HCT116 (cell line): ENCODE results near the gene NECAB2. TPM values are rescaled to one million over a fixed set of nuclear protein-coding genes. Genes with fewer than 3 reads are reported as not detected.

Source experiments
- ATAC-seq: fragments of 200-7000 bp; cut with Tn5 transposase; 2 replicates; pipeline ENCODE4 v1.9.1; 2020; ENCODE audit warnings: mild to moderate bottlenecking, moderate library complexity
- BruUV-seq: library from RNA; stranded (reverse); fragments of 400-500 nt; replicated peaks from 2 replicates; lab custom pipeline; 2021; lab: Mats Ljungman, UMichigan
- CTCF ChIA-PET: fragments of 300-600 bp; sonication (Branson Sonifier 250); formaldehyde crosslinking; loops from one replicate; lab custom pipeline; 2021; ENCODE audit warnings: antibody characterized with exemption; lab: Charles Lee
- POLR2A ChIA-PET: fragments of 300-600, 350-600 bp; sonication (Branson Sonifier 250); formaldehyde crosslinking; loops from one replicate; lab custom pipeline; 2021; ENCODE audit warnings: antibody characterized with exemption; lab: Charles Lee
- RAD21 ChIA-PET, 2 experiments: fragments of 300-600 bp; sonication (Branson Sonifier 250); formaldehyde crosslinking; loops; one replicate each; lab custom pipeline; 2023; ENCODE audit warnings: low total read pairs in 2 of 2; ENCODE audit not compliant: uncharacterized antibody in 2 of 2, unreplicated experiment in 2 of 2, low non-redundant PET in 1 of 2; lab: Charles Lee
- DNase-seq: peaks from one replicate; pipeline ENCODE4 v3.0.0-alpha.2; 2010; ENCODE audit warnings: low read depth, low spot score
- H2AFZ ChIP-seq: fragments of 200-600 bp; shearing (Covaris generic), sonication (generic); 2 replicates; pipeline ENCODE4 v1.6.1; 2017; ENCODE audit warnings: low read depth, mixed run types, mixed read lengths, antibody characterized with exemption, low read length; ENCODE audit not compliant: poor library complexity, severe bottlenecking
- H3K27ac ChIP-seq: 2 replicates; pipeline ENCODE4 v1.5.1; 2012; ENCODE audit warnings: low read depth, low read length
- H3K27me3 ChIP-seq: fragments of 200-600 bp; sonication (generic); 2 replicates; pipeline ENCODE4 v1.6.1; 2016; ENCODE audit warnings: mixed run types, low read length, mixed read lengths; ENCODE audit not compliant: insufficient read depth
- H3K36me3 ChIP-seq, 2 experiments: fragments of 200-500 bp in 1 of 2; fragments of 200-600 bp in 1 of 2; sonication (Bioruptor generic) in 1 of 2; sonication (generic) in 1 of 2; 2 replicates each; pipeline versions ENCODE4 v1.5.1 to v1.6.1; 2014 to 2016; ENCODE audit warnings: low read length in 2 of 2, inconsistent platforms in 1 of 2, mixed read lengths in 1 of 2, mixed run types in 1 of 2; ENCODE audit not compliant: insufficient read depth in 2 of 2, control insufficient read depth in 1 of 2
- H3K4me1 ChIP-seq, 2 experiments: fragments of 200-600 bp in 1 of 2; sonication (generic) in 1 of 2; 2 replicates each; pipeline versions ENCODE4 v1.5.1 to v1.6.1; 2012 to 2017; ENCODE audit warnings: low read length in 2 of 2, inconsistent platforms in 1 of 2, mild to moderate bottlenecking in 1 of 2, mixed read lengths in 1 of 2, mixed run types in 1 of 2, moderate library complexity in 1 of 2; ENCODE audit not compliant: insufficient read depth in 2 of 2, control insufficient read depth in 1 of 2
- H3K4me2 ChIP-seq: fragments of 200-600 bp; sonication (generic); 2 replicates; pipeline ENCODE4 v1.6.1; 2017; ENCODE audit warnings: mixed run types, low read length, mixed read lengths
- H3K4me3 ChIP-seq, 2 experiments: fragments of 200-600 bp in 1 of 2; sonication (generic) in 1 of 2; replicated peaks in 1 of 2; 2 replicates each; pipeline ENCODE4 v1.5.1; 2011 to 2016; ENCODE audit warnings: low read length in 2 of 2, control low read depth in 1 of 2, low read depth in 1 of 2, mild to moderate bottlenecking in 1 of 2, mixed read lengths in 1 of 2, mixed run types in 1 of 2
- H3K79me2 ChIP-seq: fragments of 200-600 bp; sonication (generic); 2 replicates; pipeline ENCODE4 v1.6.1; 2017; ENCODE audit warnings: mild to moderate bottlenecking, mixed run types, low read length, moderate library complexity, mixed read lengths; ENCODE audit not compliant: insufficient read depth
- H3K9ac ChIP-seq: fragments of 200-600 bp; sonication (generic); 2 replicates; pipeline ENCODE4 v1.6.1; 2016; ENCODE audit warnings: low read length, mixed read lengths
- H3K9me2 ChIP-seq: fragments of 200-600 bp; sonication (generic), shearing (Covaris generic); 2 replicates; pipeline ENCODE4 v1.6.1; 2017; ENCODE audit warnings: mixed run types, mild to moderate bottlenecking, moderate library complexity; ENCODE audit not compliant: insufficient read depth
- H3K9me3 ChIP-seq, 2 experiments: fragments of 200-500 bp in 1 of 2; fragments of 200-600 bp in 1 of 2; sonication (Bioruptor generic) in 1 of 2; sonication (generic) in 1 of 2; 2 replicates each; pipeline ENCODE4 v1.6.1; 2014 to 2017; ENCODE audit warnings: low read length in 2 of 2, mixed read lengths in 2 of 2, inconsistent platforms in 1 of 2, low read depth in 1 of 2, mild to moderate bottlenecking in 1 of 2, mixed run types in 1 of 2, moderate library complexity in 1 of 2; ENCODE audit not compliant: control insufficient read depth in 1 of 2, insufficient read depth in 1 of 2
- H4K20me1 ChIP-seq: fragments of 200-600 bp; sonication (generic), shearing (Covaris generic); 2 replicates; pipeline ENCODE4 v1.6.1; 2017; ENCODE audit warnings: mixed run types, mild to moderate bottlenecking, moderate library complexity; ENCODE audit not compliant: insufficient read depth
- CBX3 ChIP-seq: IDR thresholded peaks from 2 replicates; pipeline ENCODE4 v1.6.1; 2012; ENCODE audit warnings: low read depth
- ELF1 ChIP-seq: IDR thresholded peaks from 2 replicates; pipeline ENCODE4 v1.6.1; 2012; ENCODE audit warnings: low read depth, borderline replicate concordance
- FOSL1 ChIP-seq: IDR thresholded peaks from 2 replicates; pipeline ENCODE4 v1.6.1; 2012; ENCODE audit warnings: low read depth
- JUND ChIP-seq: IDR thresholded peaks from 2 replicates; pipeline ENCODE4 v1.6.1; 2012
- POLR2A ChIP-seq: IDR thresholded peaks from 2 replicates; pipeline ENCODE4 v1.7.0; 2011; ENCODE audit warnings: borderline replicate concordance; ENCODE audit not compliant: insufficient read depth, insufficient read length; ENCODE audit errors: extremely low read depth
- RAD21 ChIP-seq: IDR thresholded peaks from 2 replicates; pipeline ENCODE4 v1.6.1; 2012; ENCODE audit warnings: low read depth, mild to moderate bottlenecking
- REST ChIP-seq: IDR thresholded peaks from 2 replicates; pipeline ENCODE4 v1.6.1; 2012; ENCODE audit warnings: low read depth
- SP1 ChIP-seq: IDR thresholded peaks from 2 replicates; pipeline ENCODE4 v1.6.1; 2012; ENCODE audit warnings: low read depth
- TCF7L2 ChIP-seq: IDR thresholded peaks from 2 replicates; pipeline ENCODE4 v1.7.0; 2011; ENCODE audit warnings: borderline replicate concordance, inconsistent platforms; ENCODE audit not compliant: insufficient read depth, insufficient read length; ENCODE audit errors: extremely low read depth
- intact Hi-C: fragments of 100-400 bp; cut with micrococcal nuclease; formaldehyde crosslinking; loops from 2 replicates; pipeline ENCODE4 v1.10.0; 2022
- total RNA-seq: library from RNA; stranded (reverse); gene quantifications from one replicate; pipeline ENCODE4 v1.2.1, GENCODE V29; 2021; ENCODE audit not compliant: unreplicated experiment
- TF ChIP-seq, protein P1 (sequence below): IDR thresholded peaks from 2 replicates; pipeline ENCODE4 v1.6.1; 2012

NECAB2 gene
- total RNA-seq, 1 experiment from 2014 or later, result 0.61 TPM

GRCh38 chr16:84003038-84003437 is 35.0 kb downstream of the NECAB2 start (continued):
- TF ChIP-seq SP1 (no peak), POLR2A (no peak)

GRCh38 chr16:84004442-84004841 is 36.4 kb downstream of the NECAB2 start:
- H3K27me3 ChIP-seq, result 0 out of 2 replicates have a peak, but pooled peaks cover 5% of the 10 kb centered on the region
- BruUV-seq, result no TSS peak
- no peak for ATAC-seq
- no peak overlapping the region for H3K4me3 ChIP-seq
- no peaks in the 10 kb centered on the region for H3K79me2 ChIP-seq
- H3K9me3 ChIP-seq, result no peaks in the 10 kb centered on the region
- H2AFZ ChIP-seq, result no peak overlapping the region
- POLR2A ChIA-PET, result interaction anchor here (1.4 kb wide), 1 partner anchor 10 kb away, joined by 4 read pairs; no protein-coding TSS in a partner anchor
- no peak overlapping the region for H3K9ac ChIP-seq
- TF ChIP-seq JUND (no peak), CBX3 (no peak), FOSL1 (no peak), REST (no peak), RAD21 (no peak), ELF1 (no peak), TCF7L2 (no peak), SP1 (no peak), POLR2A (no peak)
- TF ChIP-seq, protein P1, sequence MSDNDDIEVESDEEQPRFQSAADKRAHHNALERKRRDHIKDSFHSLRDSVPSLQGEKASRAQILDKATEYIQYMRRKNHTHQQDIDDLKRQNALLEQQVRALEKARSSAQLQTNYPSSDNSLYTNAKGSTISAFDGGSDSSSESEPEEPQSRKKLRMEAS, result no peak
- TF ChIP-seq, all 23 proteins: peak for 0
- RAD21 ChIA-PET, result no interaction called here
- Histone ChIP-seq H3K4me2 (no peak overlapping the region), H3K36me3 (no peaks in the 10 kb centered on the region), H3K27ac (no peak overlapping the region), H3K9me2 (no peaks in the 10 kb centered on the region), H3K4me1 (no peaks in the 10 kb centered on the region), H4K20me1 (no peaks in the 10 kb centered on the region)
- intact Hi-C loops, result no loop called here
- CTCF ChIA-PET, result no interaction called here
- DNase-seq, result no peak
